GM12878 (cell line): ENCODE results near the gene INO80C. TPM values are rescaled to one million over a fixed set of nuclear protein-coding genes. Genes with fewer than 3 reads are reported as not detected.
A peak's percentile ranks its signal among the peaks of the same experiment; 100 is the strongest.

ENCODE experiments used
- ATAC-seq: fragments of 200-7000 bp; cut with Tn5 transposase; 3 replicates; pipeline ENCODE4 v1.9.1; 2020; ENCODE audit warnings: mild to moderate bottlenecking, moderate library complexity
- BruUV-seq: library from RNA; stranded (reverse); fragments of 400-500 nt; replicated peaks from 2 replicates; lab custom pipeline; 2021; lab: Mats Ljungman, UMichigan
- CTCF ChIA-PET: fragments of 300-600 bp; sonication (Branson Sonifier 250); formaldehyde crosslinking; extraction: SDS; loops from one replicate; lab custom pipeline; 2021; ENCODE audit warnings: inconsistent platforms; lab: Yijun Ruan, JAX
- POLR2A ChIA-PET: fragments of 350-600 bp; formaldehyde crosslinking; extraction: SDS; loops from one replicate; lab custom pipeline; 2021; ENCODE audit warnings: inconsistent platforms; lab: Charles Lee
- RAD21 ChIA-PET: fragments of 300-600 bp; sonication (Branson Sonifier 250); formaldehyde crosslinking; loops from one replicate; lab custom pipeline; 2023; ENCODE audit warnings: antibody characterized with exemption; ENCODE audit not compliant: unreplicated experiment; lab: Charles Lee
- SMC1A ChIA-PET: fragments of 300-600 bp; sonication (Branson Sonifier 250); formaldehyde crosslinking; loops from one replicate; lab custom pipeline; 2023; ENCODE audit not compliant: unreplicated experiment, uncharacterized antibody; lab: Charles Lee
- DNase-seq: peaks from one replicate; pipeline ENCODE4 v3.0.0-alpha.2; 2011; ENCODE audit warnings: low read depth, low spot score
- FAIRE-seq: peaks from 3 replicates; lab custom pipeline; 2011; peaks lifted over from hg19 to GRCh38; lab: Jason Lieb, UNC
- H2AFZ ChIP-seq: 2 replicates; pipeline ENCODE4 v1.6.0; 2011; ENCODE audit warnings: low read depth, low read length, control low read depth; ENCODE audit not compliant: control insufficient read depth
- H3K27ac ChIP-seq: 2 replicates; pipeline ENCODE4 v1.5.1; 2011; ENCODE audit warnings: control low read depth; ENCODE audit not compliant: control insufficient read depth, insufficient read depth
- H3K27me3 ChIP-seq, 2 experiments: replicated peaks in 1 of 2; 2 replicates each; pipeline versions ENCODE4 v1.6.0 to v1.6.1; 2011; ENCODE audit warnings: low read length in 1 of 2; ENCODE audit not compliant: control insufficient read depth in 2 of 2, insufficient read depth in 2 of 2
- H3K36me3 ChIP-seq, 2 experiments: 2 replicates each; pipeline ENCODE4 v1.5.1; 2011; ENCODE audit warnings: low read length in 1 of 2; ENCODE audit not compliant: control insufficient read depth in 2 of 2, insufficient read depth in 2 of 2
- H3K4me1 ChIP-seq: 2 replicates; pipeline ENCODE4 v1.6.1; 2011; ENCODE audit warnings: mild to moderate bottlenecking, low read length, moderate library complexity, mixed read lengths; ENCODE audit not compliant: control insufficient read depth, insufficient read depth
- H3K4me2 ChIP-seq: 2 replicates; pipeline ENCODE4 v1.6.0; 2011; ENCODE audit warnings: control low read depth; ENCODE audit not compliant: control insufficient read depth, insufficient read depth
- H3K4me3 ChIP-seq: fragments of 200-600 bp; sonication (generic); 2 replicates; pipeline ENCODE4 v1.5.1; 2016
- H3K79me2 ChIP-seq: 2 replicates; pipeline ENCODE4 v1.6.0; 2011; ENCODE audit warnings: low read length; ENCODE audit not compliant: control insufficient read depth, insufficient read depth
- H3K9ac ChIP-seq: 2 replicates; pipeline ENCODE4 v1.8.0; 2011; ENCODE audit warnings: low read length, control low read depth, mixed read lengths; ENCODE audit not compliant: control insufficient read depth, insufficient read depth
- H3K9me3 ChIP-seq: replicated peaks from 3 replicates; pipeline ENCODE4 v1.5.1; 2011; ENCODE audit warnings: mild to moderate bottlenecking, low read length; ENCODE audit not compliant: control insufficient read depth, insufficient read depth
- H4K20me1 ChIP-seq: 2 replicates; pipeline ENCODE4 v1.6.0; 2011; ENCODE audit not compliant: control insufficient read depth, insufficient read depth
- CBX5 ChIP-seq: sonication (generic); IDR thresholded peaks from 2 replicates; pipeline ENCODE4 v1.6.1; 2016; ENCODE audit warnings: low read depth, moderate library complexity, mild to moderate bottlenecking, inconsistent platforms
- EP300 ChIP-seq, 2 experiments: fragments of 150-350 bp in 1 of 2; IDR thresholded peaks; 2 replicates each; pipeline ENCODE4 v1.6.1; 2011 to 2012; ENCODE audit warnings: low read depth in 2 of 2, low read length in 2 of 2, borderline replicate concordance in 1 of 2, improper control_type of control experiment in 1 of 2, inconsistent platforms in 1 of 2; ENCODE audit not compliant: control insufficient read depth in 1 of 2
- KLF5 ChIP-seq: fragments of 450-650 bp; IDR thresholded peaks from 2 replicates; pipeline ENCODE4 v1.6.1; 2014; ENCODE audit warnings: mild to moderate bottlenecking; ENCODE audit not compliant: partially characterized antibody
- NFXL1 ChIP-seq: fragments of 450-650 bp; IDR thresholded peaks from 2 replicates; pipeline ENCODE4 v1.6.1; 2017; ENCODE audit warnings: antibody characterized with exemption, mild to moderate bottlenecking, borderline replicate concordance
- PAX5 ChIP-seq: IDR thresholded peaks from 2 replicates; pipeline ENCODE4 v1.6.1; 2011; ENCODE audit warnings: low read depth, low read length, borderline replicate concordance
- SIN3A ChIP-seq: IDR thresholded peaks from 2 replicates; pipeline ENCODE4 v1.6.1; 2012; ENCODE audit warnings: low read depth, low read length, improper control_type of control experiment
- SREBF1 ChIP-seq: IDR thresholded peaks from 2 replicates; pipeline ENCODE4 v1.6.1; 2012; ENCODE audit warnings: mild to moderate bottlenecking, low read length
- TBL1XR1 ChIP-seq: IDR thresholded peaks from 2 replicates; pipeline ENCODE4 v1.6.1; 2012; ENCODE audit warnings: low read depth, low read length, improper control_type of control experiment
- WGBS: methylation state at CpG from one replicate; pipeline ENCODE4 v1.1.6; 2016; ENCODE audit warnings: low lambda C conversion rate; ENCODE audit not compliant: insufficient replicate concordance, insufficient coverage; ENCODE audit errors: missing lambda C conversion rate; 5-methylcytosine and 5-hydroxymethylcytosine counted together
- in situ Hi-C: fragments of 300-500 bp; cut with MboI; formaldehyde crosslinking; loops from 9 replicates; pipeline ENCODE4 v1.14.3; 2018; ENCODE audit warnings: mixed read lengths
- intact Hi-C: fragments of 100-400 bp; cut with micrococcal nuclease; formaldehyde crosslinking; loops from one replicate; pipeline ENCODE4 v1.14.2; 2022; ENCODE audit not compliant: unreplicated experiment
- polyA plus RNA-seq, 11 experiments: library from polyadenylated mRNA; depleted of rRNA in 4 of 11; unstranded in 6 of 11; stranded (reverse) in 5 of 11; fragments of >200 nt; fragmentation: Nextera tagmentation in 4 of 11; fragmentation: Illumina TruSeq in 1 of 11; extraction: Ambion mirVana in 4 of 11; extraction: Trizol in 1 of 11; gene quantifications; 1 replicate in 1 of 11; 2 replicates in 10 of 11; pipeline versions ENCODE4 v1.2.1 to v1.2.3, GENCODE V29; 2011 to 2016; ENCODE audit warnings: inconsistent platforms in 2 of 11, missing spikeins in 2 of 11, low read depth in 1 of 11
- total RNA-seq, 4 experiments: library from RNA; depleted of rRNA in 3 of 4; stranded (reverse); fragments of >200 nt in 3 of 4; fragmentation: Illumina TruSeq in 1 of 4; extraction: Trizol in 1 of 4; gene quantifications; 2 replicates each; pipeline versions ENCODE4 v1.2.1 to v1.2.3, GENCODE V29; 2013 to 2021
- TF ChIP-seq, protein P1 (sequence below): fragments of 450-650 bp; formaldehyde crosslinking; IDR thresholded peaks from 2 replicates; pipeline ENCODE4 v1.4.0; 2022; ENCODE audit warnings: mild to moderate bottlenecking, moderate library complexity

The INO80C gene
- total and polyA plus RNA-seq, 10 of the 15 experiments (the other 5 are each of a cell fraction or from before 2014, with no cell fraction given) = 9.9 to 43.2 (median 30.1) TPM

- no peak for FAIRE-seq
- Histone ChIP-seq H3K27ac (no peak overlapping the region), H4K20me1 (no peaks in the 10 kb centered on the region), H3K36me3 (no peaks in the 10 kb centered on the region), H3K4me3 (no peak overlapping the region), H2AFZ (no peak overlapping the region), H3K27me3 (peaks cover 0 to 3% of the 10 kb centered on the region in 2 experiments; a peak in 2 of 4 replicates), H3K79me2 (no peaks in the 10 kb centered on the region)
- WGBS = 29% methylated on average over 4 of the region's 5 CpGs
- ATAC-seq = no peak
- no peak for DNase-seq
- SMC1A ChIA-PET = interaction anchor here (0.5 to 2.7 kb wide), 3 partner anchors 15 to 311 kb away, joined by 3 to 11 read pairs (median 4); no protein-coding TSS in a partner anchor
- RAD21 ChIA-PET = interaction anchor here (0.8 kb wide), 1 partner anchor 181 kb away, joined by 3 read pairs; no protein-coding TSS in a partner anchor
- POLR2A ChIA-PET = no interaction called here
- TF ChIP-seq KLF5 = no peak
- TF ChIP-seq SREBF1 = no peak
- no peak for TF ChIP-seq NFXL1
- TF ChIP-seq PAX5 = no peak
- no peak for TF ChIP-seq EP300 (IDR thresholded peaks at IDR 0.05; ENCODE audit: borderline replicate concordance in 1 of 2, control insufficient read depth in 1 of 2, low read depth in 2 of 2, low read length in 2 of 2)
- TF ChIP-seq, protein P1, sequence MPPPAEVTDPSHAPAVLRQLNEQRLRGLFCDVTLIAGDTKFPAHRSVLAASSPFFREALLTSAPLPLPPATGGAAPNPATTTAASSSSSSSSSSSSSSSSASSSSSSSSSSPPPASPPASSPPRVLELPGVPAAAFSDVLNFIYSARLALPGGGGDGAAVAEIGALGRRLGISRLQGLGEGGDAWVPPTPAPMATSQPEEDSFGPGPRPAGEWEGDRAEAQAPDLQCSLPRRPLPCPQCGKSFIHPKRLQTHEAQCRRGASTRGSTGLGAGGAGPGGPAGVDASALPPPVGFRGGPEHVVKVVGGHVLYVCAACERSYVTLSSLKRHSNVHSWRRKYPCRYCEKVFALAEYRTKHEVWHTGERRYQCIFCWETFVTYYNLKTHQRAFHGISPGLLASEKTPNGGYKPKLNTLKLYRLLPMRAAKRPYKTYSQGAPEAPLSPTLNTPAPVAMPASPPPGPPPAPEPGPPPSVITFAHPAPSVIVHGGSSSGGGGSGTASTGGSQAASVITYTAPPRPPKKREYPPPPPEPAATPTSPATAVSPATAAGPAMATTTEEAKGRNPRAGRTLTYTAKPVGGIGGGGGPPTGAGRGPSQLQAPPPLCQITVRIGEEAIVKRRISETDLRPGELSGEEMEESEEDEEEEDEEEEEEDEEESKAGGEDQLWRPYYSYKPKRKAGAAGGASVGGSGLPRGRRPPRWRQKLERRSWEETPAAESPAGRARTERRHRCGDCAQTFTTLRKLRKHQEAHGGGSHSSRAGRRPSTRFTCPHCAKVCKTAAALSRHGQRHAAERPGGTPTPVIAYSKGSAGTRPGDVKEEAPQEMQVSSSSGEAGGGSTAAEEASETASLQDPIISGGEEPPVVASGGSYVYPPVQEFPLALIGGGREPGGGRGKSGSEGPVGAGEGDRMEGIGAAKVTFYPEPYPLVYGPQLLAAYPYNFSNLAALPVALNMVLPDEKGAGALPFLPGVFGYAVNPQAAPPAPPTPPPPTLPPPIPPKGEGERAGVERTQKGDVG (CRISPR knock-in tag) = no peak
- TF ChIP-seq CBX5 = no peak
- TF ChIP-seq TBL1XR1 = no peak
- TF ChIP-seq SIN3A = no peak
- TF ChIP-seq, all 136 proteins: peak for 0
- CTCF ChIA-PET = interaction anchor here (1.0 to 1.6 kb wide), 4 partner anchors 36 to 134 kb away, joined by 3 read pairs; no protein-coding TSS in a partner anchor
- no TSS peak for BruUV-seq
- intact Hi-C loops (no loop called here), in situ Hi-C loops (no loop called here)
- Histone ChIP-seq H3K9me3 (no peaks in the 10 kb centered on the region; the same call in 2 of the 3 replicates), H3K4me2 (0 out of 2 replicates have a peak overlapping the region, but pooled peaks have one; percentile 9), H3K9ac (no peak overlapping the region), H3K4me1 (no peaks in the 10 kb centered on the region)
Observed at GRCh38 chr18:35526495-35527059, 28.8 kb upstream of the INO80C start.
